ENCODE results near the gene BLMH. TPM values are rescaled to one million over a fixed set of nuclear protein-coding genes. Genes with fewer than 3 reads are reported as not detected.

BLMH gene, protein sequence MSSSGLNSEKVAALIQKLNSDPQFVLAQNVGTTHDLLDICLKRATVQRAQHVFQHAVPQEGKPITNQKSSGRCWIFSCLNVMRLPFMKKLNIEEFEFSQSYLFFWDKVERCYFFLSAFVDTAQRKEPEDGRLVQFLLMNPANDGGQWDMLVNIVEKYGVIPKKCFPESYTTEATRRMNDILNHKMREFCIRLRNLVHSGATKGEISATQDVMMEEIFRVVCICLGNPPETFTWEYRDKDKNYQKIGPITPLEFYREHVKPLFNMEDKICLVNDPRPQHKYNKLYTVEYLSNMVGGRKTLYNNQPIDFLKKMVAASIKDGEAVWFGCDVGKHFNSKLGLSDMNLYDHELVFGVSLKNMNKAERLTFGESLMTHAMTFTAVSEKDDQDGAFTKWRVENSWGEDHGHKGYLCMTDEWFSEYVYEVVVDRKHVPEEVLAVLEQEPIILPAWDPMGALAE
- 31.9 and 35.5 TPM in 2 replicates for total RNA-seq

GRCh38 chr17:30291543-30292285 lies at the start of gene BLMH:
Gene BLMH, minus strand, starts transcription at chr17:30291944. Its CDS starts 125 bp downstream, at chr17:30291819.

DNA sequence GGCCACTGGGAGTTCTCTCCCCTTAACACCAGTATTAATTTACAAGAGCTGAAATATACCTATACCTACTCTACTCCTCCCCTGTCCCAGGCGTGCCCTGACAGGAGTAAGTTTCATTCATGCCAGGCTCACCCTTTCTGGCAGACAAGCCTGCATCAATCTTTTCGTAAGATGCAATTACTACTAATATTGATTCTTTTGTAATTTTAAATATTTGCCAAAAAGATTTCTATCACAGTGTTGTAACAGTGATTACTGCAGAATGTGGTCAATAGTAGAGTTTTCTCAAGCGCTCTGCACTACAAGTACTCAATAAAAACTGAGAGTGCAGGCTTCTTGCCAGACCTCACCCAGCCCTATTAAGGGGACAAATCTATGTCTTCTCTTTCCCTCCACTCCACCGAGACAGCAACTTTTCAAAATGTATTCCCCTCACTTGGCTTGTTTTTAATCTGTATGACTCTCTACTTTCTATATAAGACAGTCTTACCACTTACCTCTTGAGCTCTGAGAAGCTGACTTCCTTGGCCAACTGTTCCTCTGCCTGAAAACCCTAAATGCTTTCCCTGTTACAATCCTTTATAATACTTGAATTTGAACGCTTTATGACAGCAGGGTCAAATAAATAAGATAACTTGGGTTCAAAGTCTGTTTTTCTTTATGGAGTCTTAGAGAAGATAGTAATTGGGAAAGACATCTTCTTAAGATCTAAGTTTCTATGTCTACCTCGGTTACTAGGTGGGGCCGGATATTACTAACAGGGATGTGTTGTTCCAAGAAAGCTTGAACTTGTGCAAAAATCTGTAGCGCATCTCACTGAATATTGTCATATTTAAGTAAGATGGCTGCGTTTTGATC lies 42.0 kb upstream of the BLMH start, which contains the start of gene TMIGD1:
TMIGD1 (minus strand) TSS at position 555 of the 858 bp plus-strand sequence. CDS start 1,924 bp downstream, outside the sequence.

GRCh38 chr17:30235386-30236296 lies 56.1 kb downstream of the BLMH start, which contains the start of gene SLC6A4:
Gene SLC6A4, minus strand, starts transcription at chr17:30235697. Its CDS starts 13,739 bp downstream, at chr17:30221958.

Other genes starting within 250 kb of the BLMH start
- 15.2 and 16.7 TPM in 2 replicates for gene NSRP1, start 175.1 kb downstream of the BLMH start, total RNA-seq
- gene SLC6A4, start 56.2 kb downstream of the BLMH start, total RNA-seq: 3.9 and 4.0 TPM in 2 replicates
- gene TMIGD1, start 42.1 kb upstream of the BLMH start, total RNA-seq: not detected in 2 replicates
- gene CPD, start 87.0 kb upstream of the BLMH start, total RNA-seq: 201 and 212 TPM in 2 replicates
- 30.9 and 33.6 TPM in 2 replicates for gene GOSR1, start 185.5 kb upstream of the BLMH start, total RNA-seq